T-helper 17 cell (primary cell): ENCODE data around the gene MMADHC. TPM values are rescaled to one million over a fixed set of nuclear protein-coding genes. Genes with fewer than 3 reads are reported as not detected.

Experiments used
- ATAC-seq: fragments of 150-1000 bp; cut with Tn5 transposase; 2 replicates; pipeline ENCODE4 v1.10.0; 2021; ENCODE audit warnings: mild to moderate bottlenecking, moderate library complexity
- DNase-seq, 3 donors: peaks; one replicate each; pipeline versions ENCODE4 v3.0.0 to v3.0.0-alpha.2; 2020 to 2021
- H3K9me3 ChIP-seq: one replicate; pipeline ENCODE4 v1.7.0; 2013; ENCODE audit warnings: low read length, mild to moderate bottlenecking; ENCODE audit not compliant: control insufficient read depth, poor library complexity, severe bottlenecking
- H3K27ac Mint-ChIP-seq: one replicate; pipeline ENCODE4 v1.8.0; 2022; ENCODE audit warnings: mild to moderate bottlenecking, moderate library complexity, mixed read lengths
- H3K27me3 Mint-ChIP-seq: one replicate; pipeline ENCODE4 v1.8.0; 2022; ENCODE audit warnings: mixed read lengths
- H3K36me3 Mint-ChIP-seq: one replicate; pipeline ENCODE4 v1.8.0; 2022; ENCODE audit warnings: low read depth, mixed read lengths
- H3K4me1 Mint-ChIP-seq: one replicate; pipeline ENCODE4 v1.8.0; 2022; ENCODE audit warnings: mild to moderate bottlenecking, mixed read lengths
- H3K4me3 Mint-ChIP-seq: one replicate; pipeline ENCODE4 v1.8.0; 2022; ENCODE audit warnings: mild to moderate bottlenecking, moderate library complexity, mixed read lengths
- total RNA-seq, 4 donors: library from RNA in 2 of 4; stranded (reverse) in 2 of 4; gene quantifications; one replicate each; pipeline ENCODE4 v1.2.3 and lab custom pipeline; 2022 to 2026

MMADHC gene
- total RNA-seq, 2 donors from 2014 or later = 61.7 to 66.9 TPM

DNA sequence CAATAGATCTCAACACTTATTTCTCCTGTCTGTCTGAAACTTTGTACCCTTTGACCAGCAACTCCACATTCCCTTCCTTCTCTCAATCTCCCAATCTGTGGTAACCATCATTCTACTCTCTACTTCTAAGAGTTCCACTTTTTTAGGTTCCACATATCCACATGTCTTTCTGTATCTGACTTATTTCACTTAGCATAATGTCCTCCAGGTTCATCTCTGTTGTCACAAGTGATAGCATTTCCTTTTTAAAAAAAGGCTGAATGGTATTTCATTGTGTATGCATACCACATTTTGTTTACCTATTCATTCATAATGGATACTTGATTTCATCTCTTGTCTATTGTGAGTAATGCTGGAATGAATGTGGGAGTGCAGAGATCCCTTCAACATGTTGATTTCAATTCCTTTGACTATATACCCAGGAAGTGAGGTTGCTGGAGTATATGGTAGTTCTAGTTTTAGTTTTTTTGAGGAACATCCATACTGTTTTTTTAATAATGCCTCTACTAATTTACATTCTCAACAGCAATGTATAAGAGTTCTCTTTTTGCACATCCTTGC lies 18.8 kb upstream of the MMADHC start:
- Mint-ChIP-seq H3K27me3 (peaks cover 8% of the 10 kb centered on the region), H3K27ac (no peak overlapping the region), H3K4me1 (peaks cover 7% of the 10 kb centered on the region), H3K36me3 (peaks cover 6% of the 10 kb centered on the region), H3K4me3 (no peak overlapping the region)
- ATAC-seq (no peak), DNase-seq (no peak)
- H3K9me3 ChIP-seq = no peaks in the 10 kb centered on the region

DNA sequence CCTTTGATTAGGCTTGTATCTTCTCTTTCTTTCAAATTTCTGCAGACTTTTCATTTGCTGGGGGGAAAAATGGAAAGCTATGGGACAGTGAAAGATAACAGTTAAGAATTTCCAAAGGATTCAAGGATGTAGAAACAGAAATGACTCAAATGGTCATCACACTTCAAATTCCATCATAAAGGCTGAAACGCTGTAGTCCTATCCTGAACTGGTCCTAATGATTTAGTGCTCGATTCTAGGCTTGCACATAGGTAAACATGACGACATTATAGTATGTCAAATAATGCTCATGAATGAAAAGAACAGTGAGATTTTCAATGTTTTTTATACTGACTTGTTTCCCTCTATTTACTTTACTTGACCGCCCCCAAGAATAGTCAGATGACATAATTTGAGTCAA lies 15.7 kb upstream of the MMADHC start:
- ATAC-seq = no peak
- H3K36me3 Mint-ChIP-seq = peaks cover 6% of the 10 kb centered on the region
- H3K4me3 Mint-ChIP-seq = no peak overlapping the region
- peaks cover 7% of the 10 kb centered on the region for H3K4me1 Mint-ChIP-seq
- peaks cover 5% of the 10 kb centered on the region for H3K27me3 Mint-ChIP-seq
- DNase-seq = no peak
- H3K9me3 ChIP-seq = no peaks in the 10 kb centered on the region
- no peak overlapping the region for H3K27ac Mint-ChIP-seq

DNA sequence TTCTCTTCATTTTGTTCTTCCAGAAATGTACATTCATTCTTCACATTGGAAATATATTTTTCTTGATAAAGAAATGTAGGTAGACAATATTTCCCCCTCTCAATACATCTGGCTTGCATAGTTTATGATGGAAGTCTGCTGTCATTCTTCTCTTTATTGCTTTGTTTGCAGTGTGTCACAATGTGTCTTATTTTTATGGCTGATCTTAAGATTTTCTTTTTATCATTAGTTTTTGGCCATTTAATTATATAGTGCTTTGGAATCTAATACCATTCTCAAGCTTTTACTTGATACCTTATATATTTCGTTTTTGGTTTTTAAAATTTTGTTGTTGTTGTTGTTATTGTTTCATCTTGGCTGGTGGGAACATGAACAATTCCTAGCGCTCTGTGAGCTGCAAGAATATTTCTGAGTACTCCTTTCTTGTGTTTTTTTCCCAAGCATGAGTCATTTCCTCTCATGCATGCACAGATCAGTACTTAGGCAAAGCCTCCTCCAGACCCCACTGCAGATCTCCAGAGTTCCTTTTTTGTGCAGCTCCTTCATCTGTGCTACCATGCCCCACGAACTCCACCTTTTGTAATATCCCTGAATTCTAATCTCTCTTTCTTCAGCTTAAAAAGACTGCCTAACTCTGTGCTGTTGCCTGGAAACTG lies 13.7 kb upstream of the MMADHC start:
- peaks cover 2% of the 10 kb centered on the region for H3K36me3 Mint-ChIP-seq
- no peak for DNase-seq
- H3K9me3 ChIP-seq = no peaks in the 10 kb centered on the region
- peaks cover 16% of the 10 kb centered on the region for H3K27me3 Mint-ChIP-seq
- H3K27ac Mint-ChIP-seq = no peak overlapping the region
- no peak for ATAC-seq
- peaks cover 13% of the 10 kb centered on the region for H3K4me1 Mint-ChIP-seq
- H3K4me3 Mint-ChIP-seq = no peak overlapping the region

DNA sequence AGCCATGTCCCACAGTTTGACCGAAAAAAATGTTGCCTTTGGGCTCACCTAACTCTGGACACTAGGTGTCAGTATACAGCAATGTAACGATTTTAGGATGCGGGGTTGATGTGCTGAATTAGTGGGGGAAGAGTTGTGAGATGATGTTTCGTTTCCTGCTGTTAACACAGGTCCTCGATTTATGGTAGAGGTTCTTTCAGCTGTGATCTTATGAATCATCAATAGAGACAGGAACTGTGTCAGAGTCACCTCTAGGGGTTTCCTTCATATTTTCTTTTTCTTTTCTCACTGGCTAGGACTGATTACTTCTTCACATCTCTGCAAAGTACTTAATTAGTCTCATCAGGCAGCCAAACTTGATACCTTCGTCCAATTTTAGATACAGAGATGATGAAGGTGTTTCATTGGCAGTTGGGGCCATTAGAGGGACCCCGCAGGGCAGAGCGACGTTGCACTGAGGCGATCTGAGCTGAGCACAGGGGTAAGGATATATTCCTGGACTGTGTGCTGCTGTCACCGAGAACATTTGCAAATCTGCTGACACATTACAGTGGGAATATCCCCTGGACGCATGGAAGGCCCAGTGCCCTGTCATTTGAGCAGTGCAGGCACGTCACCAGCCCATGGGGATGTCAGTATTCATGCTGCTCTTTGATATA lies 10.2 kb upstream of the MMADHC start:
- H3K27me3 Mint-ChIP-seq = peaks cover 35% of the 10 kb centered on the region
- no peaks in the 10 kb centered on the region for H3K9me3 ChIP-seq
- peak; percentile 94 for ATAC-seq
- H3K36me3 Mint-ChIP-seq = peaks cover 3% of the 10 kb centered on the region
- no peak overlapping the region for H3K27ac Mint-ChIP-seq
- peak in 2 of 3 donors; percentile 14 to 29 for DNase-seq
- peak overlapping the region; percentile 25 for H3K4me3 Mint-ChIP-seq
- H3K4me1 Mint-ChIP-seq = peaks cover 13% of the 10 kb centered on the region

DNA sequence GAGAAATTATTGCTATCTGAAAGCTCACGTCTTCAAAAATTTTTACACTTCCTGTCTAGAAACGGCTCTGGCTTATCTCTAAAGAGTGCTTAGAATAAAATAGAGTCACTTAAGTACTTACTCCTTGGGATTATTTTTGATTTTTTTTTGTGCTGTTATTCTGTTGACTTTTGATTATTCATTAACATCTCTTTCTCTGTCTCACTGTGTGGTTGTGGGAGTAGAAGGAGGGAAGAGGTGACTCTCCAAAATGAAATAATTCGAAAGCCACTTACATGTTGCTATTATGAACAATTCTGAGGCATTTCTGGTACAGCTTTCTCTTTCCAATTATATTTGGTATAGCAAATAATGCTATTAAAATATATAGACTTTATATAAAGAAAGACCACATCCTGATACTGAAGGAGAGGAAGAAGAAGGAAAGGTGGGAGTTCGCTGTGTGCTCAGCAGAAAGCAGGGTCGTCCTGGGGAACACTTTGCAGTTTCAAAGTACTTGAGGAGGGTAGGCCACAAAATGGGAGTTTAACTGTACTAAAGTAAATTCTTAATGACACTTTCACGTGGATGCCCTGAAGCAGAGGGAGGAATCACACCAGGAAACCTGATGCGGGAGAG lies 9.6 kb upstream of the MMADHC start:
- Mint-ChIP-seq H3K36me3 (peaks cover 3% of the 10 kb centered on the region), H3K27ac (no peak overlapping the region), H3K4me1 (peaks cover 13% of the 10 kb centered on the region), H3K4me3 (peak overlapping the region; percentile 25), H3K27me3 (peaks cover 42% of the 10 kb centered on the region)
- ATAC-seq (peak; percentile 27), DNase-seq (no peak)
- H3K9me3 ChIP-seq = no peaks in the 10 kb centered on the region

DNA sequence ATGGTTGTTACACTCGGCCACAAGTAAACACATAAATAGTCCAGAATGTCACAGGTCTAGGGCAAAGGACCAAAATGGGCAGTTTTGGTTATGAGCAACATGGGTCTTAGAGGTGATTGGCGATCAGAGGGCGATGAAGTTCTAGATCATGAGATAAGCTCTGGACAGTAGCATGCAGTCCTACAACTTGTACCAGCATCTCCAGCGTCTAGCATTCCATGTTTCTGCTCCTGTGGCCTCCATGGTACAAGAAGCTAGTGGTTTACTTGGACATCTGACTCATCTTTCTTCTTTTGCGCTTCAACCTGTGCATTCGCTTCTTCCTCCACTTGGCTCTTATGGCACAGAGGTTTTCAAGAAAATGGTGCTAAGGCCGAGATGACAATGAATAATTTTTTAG lies 8.9 kb upstream of the MMADHC start:
- H3K27me3 Mint-ChIP-seq = peaks cover 49% of the 10 kb centered on the region
- DNase-seq (no peak), ATAC-seq (no peak)
- H3K4me3 Mint-ChIP-seq = no peak overlapping the region
- H3K9me3 ChIP-seq = no peaks in the 10 kb centered on the region
- peaks cover 5% of the 10 kb centered on the region for H3K36me3 Mint-ChIP-seq
- peaks cover 10% of the 10 kb centered on the region for H3K4me1 Mint-ChIP-seq
- no peak overlapping the region for H3K27ac Mint-ChIP-seq

DNA sequence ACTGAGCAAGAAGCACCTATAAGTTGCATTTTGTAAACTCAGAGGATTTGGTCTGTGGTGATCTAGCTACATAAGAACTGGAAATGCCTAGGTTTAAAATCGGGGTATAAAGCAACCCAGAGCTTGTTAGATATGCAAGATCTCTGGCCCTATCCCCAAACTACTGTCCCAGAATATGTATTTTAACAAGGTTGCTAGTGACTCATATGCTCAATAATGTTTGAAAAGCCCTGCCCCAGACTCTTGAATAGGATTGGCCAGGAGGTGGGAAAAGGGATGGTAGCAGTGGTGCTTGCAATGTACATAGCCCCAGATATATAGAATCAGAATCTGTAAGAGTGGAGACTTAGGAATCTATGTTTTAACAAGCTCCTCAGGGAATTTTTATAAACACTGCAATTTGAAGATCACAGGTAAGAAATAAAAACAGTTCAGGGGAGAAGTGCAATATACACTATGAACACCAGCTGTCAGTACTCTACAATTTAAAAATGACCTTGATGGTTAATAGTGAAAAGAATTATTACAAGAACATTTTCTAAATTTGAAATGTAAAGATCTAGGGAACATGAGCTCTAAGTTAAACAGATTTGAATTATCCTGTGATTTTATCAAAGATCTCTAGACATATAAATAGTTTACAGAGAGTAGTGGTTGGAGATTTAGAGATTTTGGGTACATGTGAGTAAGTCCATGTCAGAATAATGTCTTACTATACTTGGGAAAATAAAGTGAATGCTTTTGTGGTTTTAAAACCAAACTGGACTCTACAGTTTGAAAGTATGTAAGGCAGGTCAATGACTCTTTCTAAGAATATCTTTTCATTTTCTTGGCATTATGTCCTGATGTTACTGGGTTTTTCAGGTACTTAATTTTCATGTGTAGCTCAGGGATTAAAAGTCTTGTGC lies 7.7 kb upstream of the MMADHC start:
- peaks cover 5% of the 10 kb centered on the region for H3K36me3 Mint-ChIP-seq
- no peaks in the 10 kb centered on the region for H3K9me3 ChIP-seq
- no peak for DNase-seq
- H3K4me3 Mint-ChIP-seq = no peak overlapping the region
- H3K27ac Mint-ChIP-seq = no peak overlapping the region
- H3K4me1 Mint-ChIP-seq = peaks cover 9% of the 10 kb centered on the region
- ATAC-seq = no peak
- H3K27me3 Mint-ChIP-seq = peaks cover 60% of the 10 kb centered on the region

DNA sequence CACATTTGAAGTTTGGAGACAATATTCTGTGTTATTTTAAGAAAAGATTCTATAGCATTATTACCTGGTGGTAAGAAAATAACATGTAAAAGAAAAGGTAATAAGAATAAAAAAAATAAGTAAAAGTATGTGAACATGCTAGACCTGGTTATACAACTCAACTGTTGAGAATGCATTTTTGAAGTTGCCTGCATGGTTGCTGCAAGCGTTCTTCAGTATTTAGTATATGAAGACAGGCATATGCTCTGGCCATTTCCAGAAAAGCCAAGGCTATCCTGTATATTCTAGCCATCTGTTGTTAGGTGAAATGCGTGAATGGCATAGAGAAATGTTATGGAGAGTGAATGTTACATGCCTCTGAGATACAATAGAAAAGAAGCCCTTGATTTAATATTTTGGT lies 6.8 kb upstream of the MMADHC start:
- Mint-ChIP-seq H3K36me3 (peaks cover 8% of the 10 kb centered on the region), H3K4me3 (no peak overlapping the region), H3K27ac (no peak overlapping the region), H3K27me3 (peaks cover 68% of the 10 kb centered on the region), H3K4me1 (peaks cover 9% of the 10 kb centered on the region)
- DNase-seq = no peak
- no peaks in the 10 kb centered on the region for H3K9me3 ChIP-seq
- ATAC-seq = no peak

DNA sequence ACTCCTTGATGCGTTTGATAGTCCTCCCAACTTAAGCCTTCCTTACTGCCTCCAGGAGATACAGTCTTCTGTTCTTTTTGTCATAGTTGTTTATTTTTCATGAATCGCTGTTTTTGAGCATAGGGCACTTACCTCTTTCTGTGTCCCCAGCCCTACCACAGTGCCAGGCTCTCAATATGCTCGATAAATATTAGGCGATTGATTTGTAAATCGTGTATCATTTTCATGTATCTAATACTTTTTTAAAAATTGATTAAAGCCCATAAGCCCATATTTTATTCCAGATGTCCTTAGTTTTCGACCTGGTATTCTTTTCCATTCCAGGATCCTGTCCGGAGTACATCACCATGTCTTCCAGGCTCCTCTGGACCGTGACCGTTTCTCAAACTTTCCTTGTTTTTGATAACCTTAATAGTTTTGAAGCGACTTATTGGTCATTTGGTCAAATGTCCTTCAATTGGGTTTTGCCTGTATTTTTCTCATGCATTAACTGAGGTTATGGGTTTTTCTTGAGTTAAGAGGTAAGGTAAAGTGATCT lies 444 bp upstream of the MMADHC start:
- Mint-ChIP-seq H3K4me3 (peak overlapping the region; percentile 98), H3K27me3 (peaks cover 38% of the 10 kb centered on the region), H3K27ac (peak overlapping the region; percentile 100), H3K36me3 (peaks cover 11% of the 10 kb centered on the region), H3K4me1 (peaks cover 23% of the 10 kb centered on the region)
- H3K9me3 ChIP-seq = no peaks in the 10 kb centered on the region
- DNase-seq (no peak), ATAC-seq (no peak)

DNA sequence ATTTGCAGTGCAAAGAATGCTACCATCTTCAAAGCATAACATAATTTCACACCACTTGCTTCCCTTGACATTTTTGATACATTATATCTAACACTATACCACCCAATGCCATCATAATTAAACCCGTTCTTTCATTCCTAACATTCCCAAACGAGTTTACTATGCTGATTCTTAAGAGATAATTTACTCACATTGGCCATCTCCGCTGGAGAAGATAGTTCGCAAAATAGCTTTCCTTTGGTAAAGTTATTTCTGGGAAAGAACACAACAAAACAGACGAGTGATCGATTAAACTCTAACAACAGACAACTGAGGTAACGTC lies 716 bp downstream of the MMADHC start:
- DNase-seq (no peak), ATAC-seq (no peak)
- Mint-ChIP-seq H3K36me3 (peaks cover 11% of the 10 kb centered on the region), H3K27me3 (peaks cover 27% of the 10 kb centered on the region), H3K4me1 (peaks cover 27% of the 10 kb centered on the region), H3K4me3 (peak overlapping the region; percentile 98), H3K27ac (peak overlapping the region; percentile 100)
- no peaks in the 10 kb centered on the region for H3K9me3 ChIP-seq

DNA sequence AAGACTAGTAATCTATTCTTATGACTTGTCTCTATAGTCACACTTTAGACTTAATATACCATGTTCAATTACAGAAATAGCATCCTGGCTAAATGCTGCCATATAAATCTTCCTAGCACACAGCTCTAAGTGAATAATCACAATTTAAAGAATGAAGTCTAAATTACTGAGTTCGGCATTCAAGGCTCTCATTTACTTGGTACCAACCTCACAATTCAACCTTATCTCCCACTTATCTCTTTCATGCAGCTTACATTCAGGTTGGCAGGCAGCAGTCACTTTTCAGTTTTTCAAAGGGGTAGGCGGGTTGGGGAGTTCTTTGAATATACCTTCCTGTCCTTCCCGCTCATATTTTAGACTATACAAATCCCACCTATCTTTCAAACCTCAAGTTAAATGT lies 1.5 kb downstream of the MMADHC start:
- H3K27ac Mint-ChIP-seq = peak overlapping the region; percentile 100
- no peak for ATAC-seq
- peaks cover 32% of the 10 kb centered on the region for H3K4me1 Mint-ChIP-seq
- no peak for DNase-seq
- peak overlapping the region; percentile 98 for H3K4me3 Mint-ChIP-seq
- H3K36me3 Mint-ChIP-seq = peaks cover 12% of the 10 kb centered on the region
- H3K9me3 ChIP-seq = no peaks in the 10 kb centered on the region
- peaks cover 19% of the 10 kb centered on the region for H3K27me3 Mint-ChIP-seq

DNA sequence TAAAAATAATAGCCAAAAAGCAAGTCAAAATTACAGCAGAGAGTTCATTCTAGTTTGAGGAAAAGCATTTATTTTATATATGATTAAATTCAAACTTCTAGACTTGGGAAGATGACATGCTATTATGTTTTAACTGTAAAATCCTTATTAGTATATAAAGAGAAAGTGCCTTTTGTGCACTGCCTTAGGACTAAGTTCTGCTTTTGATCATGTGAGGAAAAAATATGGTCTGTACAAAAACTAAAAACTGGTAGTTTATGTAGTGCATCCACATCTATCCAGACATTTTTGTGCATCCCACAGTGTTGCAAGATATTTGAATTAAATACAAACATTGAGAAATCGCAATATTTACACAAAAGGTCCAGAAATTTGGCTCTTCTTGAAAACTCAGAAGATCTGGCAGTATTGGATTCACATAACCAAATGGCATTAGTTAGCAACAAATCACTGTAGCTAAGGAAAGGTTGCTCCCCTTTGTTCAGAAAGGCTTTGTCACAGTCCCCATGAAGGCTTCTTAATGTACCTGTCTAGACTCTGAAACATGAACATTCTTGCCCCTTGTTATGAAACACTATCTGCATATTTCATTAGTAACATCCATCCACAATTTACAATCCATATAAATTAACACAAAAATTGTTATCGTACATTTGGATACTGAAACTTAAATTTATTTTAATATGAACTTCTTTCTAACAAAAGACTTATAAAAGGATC lies 2.2 kb downstream of the MMADHC start:
- no peak for DNase-seq
- peaks cover 12% of the 10 kb centered on the region for H3K36me3 Mint-ChIP-seq
- peak overlapping the region; percentile 100 for H3K27ac Mint-ChIP-seq
- ATAC-seq = no peak
- H3K9me3 ChIP-seq = no peaks in the 10 kb centered on the region
- H3K27me3 Mint-ChIP-seq = peaks cover 11% of the 10 kb centered on the region
- peaks cover 35% of the 10 kb centered on the region for H3K4me1 Mint-ChIP-seq
- peak overlapping the region; percentile 98 for H3K4me3 Mint-ChIP-seq
